Activated T-cell treated with anti-CD3 and anti-CD28 coated beads, Interleukin-2, amount 50 U/mL, for 48 hours (primary cell): ENCODE measurements around the gene RAB7B.
"Not testable (repeated sequence)": the region's sequence is repeated elsewhere in the genome, so short reads cannot be mapped to it uniquely, and the experiment has no call there.

Experiments used
- DNase-seq, 2 experiments: peaks; one replicate each; pipeline ENCODE4 v3.0.0-alpha.2; 2020

The RAB7B gene

GRCh38 chr1:206021626-206022365, 18.6 kb upstream of the RAB7B start:
- DNase-seq, result no peak

GRCh38 chr1:206021008-206021625, 17.9 kb upstream of the RAB7B start:
- DNase-seq, result no peak

GRCh38 chr1:206020393-206021007, 17.3 kb upstream of the RAB7B start:
- DNase-seq, result no peak

GRCh38 chr1:206015071-206015470, 11.9 kb upstream of the RAB7B start:
- DNase-seq, result no peak

GRCh38 chr1:206014601-206015000, 11.4 kb upstream of the RAB7B start:
- DNase-seq, result no peak

- DNase-seq, result no peak
Measured at GRCh38 chr1:206013026-206013795, 10.0 kb upstream of the RAB7B start.

GRCh38 chr1:206012086-206012859, 9.1 kb upstream of the RAB7B start:
- peak; percentile 43 to 47 for DNase-seq

GRCh38 chr1:206011057-206011456, 7.9 kb upstream of the RAB7B start:
- peak in 1 of 2 experiments; percentile 37 for DNase-seq

- no peak for DNase-seq
Measured at GRCh38 chr1:206010060-206010459, 6.9 kb upstream of the RAB7B start.

- no peak for DNase-seq
Measured at GRCh38 chr1:206006946-206007345, 3.8 kb upstream of the RAB7B start.

- DNase-seq, result no peak
Measured at GRCh38 chr1:206005778-206006180, 2.6 kb upstream of the RAB7B start.

GRCh38 chr1:206005234-206005633, 2.0 kb upstream of the RAB7B start:
- DNase-seq, result no peak

- no peak for DNase-seq
Measured at GRCh38 chr1:206004826-206005225, 1.6 kb upstream of the RAB7B start.

GRCh38 chr1:206003854-206004800, 932 bp upstream of the RAB7B start:
- no peak for DNase-seq

GRCh38 chr1:206002160-206002559, 1.0 kb downstream of the RAB7B start:
- peak in 1 of 2 experiments; percentile 5 for DNase-seq

GRCh38 chr1:206001476-206001888, 1.7 kb downstream of the RAB7B start:
- peak; percentile 55 to 56 for DNase-seq

GRCh38 chr1:206000641-206001339, 2.4 kb downstream of the RAB7B start:
- DNase-seq, result peak; percentile 49 to 61

- DNase-seq, result no peak
Measured at GRCh38 chr1:205998457-205999241, 4.5 kb downstream of the RAB7B start.

GRCh38 chr1:205996641-205997040, 6.6 kb downstream of the RAB7B start:
- DNase-seq, result not testable (repeated sequence)

- no peak for DNase-seq
Measured at GRCh38 chr1:205994346-205994745, 8.8 kb downstream of the RAB7B start.
